ENCODE results near the gene CCDC80. TPM values are rescaled to one million over a fixed set of nuclear protein-coding genes. Genes with fewer than 3 reads are reported as not detected.

The CCDC80 gene
- total RNA-seq, 1 experiment from 2014 or later = 1.1 TPM

GRCh38 chr3:112675943-112676535 is 35.1 kb upstream of the CCDC80 start:
- peaks cover 38% of the 10 kb centered on the region for H3K4me1 Mint-ChIP-seq (ENCODE audit: low read depth, unreplicated experiment)
- intact Hi-C loops (cut with micrococcal nuclease; ENCODE audit: unreplicated experiment) = no loop called here
- H3K27me3 Mint-ChIP-seq (ENCODE audit: unreplicated experiment) = no peaks in the 10 kb centered on the region
- peak overlapping the region; percentile 57 for H3K27ac Mint-ChIP-seq (ENCODE audit: unreplicated experiment)
- no peaks in the 10 kb centered on the region for H3K9me3 Mint-ChIP-seq (ENCODE audit: low read depth, unreplicated experiment)
- no peak for DNase-seq
- H3K36me3 Mint-ChIP-seq (ENCODE audit: insufficient read depth, unreplicated experiment) = peaks cover 4% of the 10 kb centered on the region
- H3K4me3 Mint-ChIP-seq (ENCODE audit: low read depth, unreplicated experiment) = no peak overlapping the region
- TF ChIP-seq CTCF (IDR thresholded peaks at IDR 0.05; ENCODE audit: unreplicated experiment) = no peak
- CTCF ChIA-PET = interaction anchor here (1.0 to 1.5 kb wide), 2 partner anchors 33 to 59 kb away, joined by 3 to 6 read pairs; no protein-coding TSS in a partner anchor
- no TSS peak for BruUV-seq (replicated peaks)

DNA sequence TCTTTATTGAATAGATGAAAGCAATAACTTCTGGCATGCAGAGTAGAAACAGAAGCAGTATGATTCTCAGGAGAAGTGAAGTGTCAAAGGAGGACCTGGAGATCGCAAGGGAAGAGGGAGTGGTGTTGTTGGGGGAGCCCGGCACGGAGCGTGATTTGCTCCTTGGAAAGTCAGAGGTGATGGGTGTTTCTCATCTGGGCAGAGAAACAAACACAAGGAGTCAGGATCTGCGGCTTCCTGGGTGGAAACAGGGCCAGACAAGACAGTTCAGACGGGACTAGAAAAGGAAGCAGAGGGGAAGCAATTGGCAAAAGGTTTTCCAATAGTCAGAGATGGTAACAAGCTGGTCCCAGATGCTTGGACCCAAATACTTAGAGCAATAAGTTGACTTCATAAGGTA is 34.4 kb upstream of the CCDC80 start:
- CTCF ChIA-PET = no interaction called here
- Mint-ChIP-seq H3K27me3 (ENCODE audit: unreplicated experiment) (no peaks in the 10 kb centered on the region), H3K36me3 (ENCODE audit: insufficient read depth, unreplicated experiment) (peaks cover 4% of the 10 kb centered on the region), H3K27ac (ENCODE audit: unreplicated experiment) (no peak overlapping the region), H3K4me3 (ENCODE audit: low read depth, unreplicated experiment) (no peak overlapping the region), H3K4me1 (ENCODE audit: low read depth, unreplicated experiment) (peaks cover 38% of the 10 kb centered on the region), H3K9me3 (ENCODE audit: low read depth, unreplicated experiment) (no peaks in the 10 kb centered on the region)
- intact Hi-C loops (cut with micrococcal nuclease; ENCODE audit: unreplicated experiment) = no loop called here
- BruUV-seq (replicated peaks) = no TSS peak
- no peak for DNase-seq
- TF ChIP-seq CTCF (IDR thresholded peaks at IDR 0.05; ENCODE audit: unreplicated experiment) = no peak

- DNase-seq = no peak
- peaks cover 38% of the 10 kb centered on the region for H3K4me1 Mint-ChIP-seq (ENCODE audit: low read depth, unreplicated experiment)
- intact Hi-C loops (cut with micrococcal nuclease; ENCODE audit: unreplicated experiment) = no loop called here
- CTCF ChIA-PET = interaction anchor here (1.2 kb wide), 1 partner anchor 20 kb away, joined by 3 read pairs; no protein-coding TSS in a partner anchor
- H3K4me3 Mint-ChIP-seq (ENCODE audit: low read depth, unreplicated experiment) = no peak overlapping the region
- no peaks in the 10 kb centered on the region for H3K36me3 Mint-ChIP-seq (ENCODE audit: insufficient read depth, unreplicated experiment)
- H3K27ac Mint-ChIP-seq (ENCODE audit: unreplicated experiment) = peak overlapping the region; percentile 61
- no peaks in the 10 kb centered on the region for H3K9me3 Mint-ChIP-seq (ENCODE audit: low read depth, unreplicated experiment)
- no peak for TF ChIP-seq CTCF (IDR thresholded peaks at IDR 0.05; ENCODE audit: unreplicated experiment)
- no peaks in the 10 kb centered on the region for H3K27me3 Mint-ChIP-seq (ENCODE audit: unreplicated experiment)
- no TSS peak for BruUV-seq (replicated peaks)
Measured at GRCh38 chr3:112672716-112673541, 32.0 kb upstream of the CCDC80 start.

- H3K4me1 Mint-ChIP-seq (ENCODE audit: low read depth, unreplicated experiment) = peaks cover 35% of the 10 kb centered on the region
- H3K4me3 Mint-ChIP-seq (ENCODE audit: low read depth, unreplicated experiment) = peak overlapping the region; percentile 20
- no TSS peak for BruUV-seq (replicated peaks)
- TF ChIP-seq CTCF (IDR thresholded peaks at IDR 0.05; ENCODE audit: unreplicated experiment) = no peak
- H3K27me3 Mint-ChIP-seq (ENCODE audit: unreplicated experiment) = no peaks in the 10 kb centered on the region
- H3K9me3 Mint-ChIP-seq (ENCODE audit: low read depth, unreplicated experiment) = no peaks in the 10 kb centered on the region
- no peaks in the 10 kb centered on the region for H3K36me3 Mint-ChIP-seq (ENCODE audit: insufficient read depth, unreplicated experiment)
- intact Hi-C loops (cut with micrococcal nuclease; ENCODE audit: unreplicated experiment) = no loop called here
- H3K27ac Mint-ChIP-seq (ENCODE audit: unreplicated experiment) = peak overlapping the region; percentile 61
- CTCF ChIA-PET = interaction anchor here (0.7 kb wide), 1 partner anchor 26 kb away, joined by 3 read pairs; no protein-coding TSS in a partner anchor
- DNase-seq = no peak
Measured at GRCh38 chr3:112671930-112672715, 31.2 kb upstream of the CCDC80 start.

Measured in Calu3 (cell line).